Measurements from ENCODE around the gene ADAMTSL3. TPM values are rescaled to one million over a fixed set of nuclear protein-coding genes. Genes with fewer than 3 reads are reported as not detected.

The ADAMTSL3 gene
- total RNA-seq, 1 donor from 2014 or later: 0.41 TPM

DNA sequence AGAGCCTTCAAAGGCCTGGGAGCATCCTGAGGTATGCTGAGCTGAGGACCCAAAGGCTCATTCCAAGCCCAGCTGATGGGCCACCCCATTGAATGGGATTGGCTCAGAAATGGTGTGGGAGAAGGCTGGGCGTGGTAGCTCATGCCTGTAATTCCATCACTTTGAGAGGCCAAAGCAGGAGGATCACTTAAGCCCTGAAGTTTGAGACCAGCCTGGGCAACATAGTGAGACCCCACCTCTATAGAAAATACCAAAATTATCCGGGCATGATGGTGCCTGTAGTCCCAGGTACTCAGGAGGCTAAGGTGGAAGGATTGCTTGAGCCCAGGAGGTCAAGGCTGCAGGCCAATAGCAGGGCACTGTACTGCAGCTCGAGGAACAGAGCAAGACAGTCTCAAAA lies 43.8 kb upstream of the ADAMTSL3 start:
- no peak overlapping the region for H3K4me3 ChIP-seq
- H3F3A ChIP-seq (ENCODE audit: low read depth): no peaks in the 10 kb centered on the region
- H3K9me3 Mint-ChIP-seq: no peaks in the 10 kb centered on the region
- H3K9ac ChIP-seq: no peak overlapping the region
- no peak overlapping the region for H3K4me2 ChIP-seq
- no peak overlapping the region for H3K27ac ChIP-seq
- DNase-seq (ENCODE audit: low spot score): no peak
- H3K4me1 Mint-ChIP-seq: no peaks in the 10 kb centered on the region
- no peaks in the 10 kb centered on the region for H4K20me1 ChIP-seq (ENCODE audit: low read depth)
- H3K4me1 ChIP-seq: no peaks in the 10 kb centered on the region
- H2AFZ ChIP-seq (replicated peaks): no peak overlapping the region
- H3K9me3 ChIP-seq (ENCODE audit: low read depth): no peaks in the 10 kb centered on the region
- no peak overlapping the region for H3K4me3 Mint-ChIP-seq
- H3K79me2 ChIP-seq (ENCODE audit: low read depth): no peaks in the 10 kb centered on the region
- peaks cover 2% of the 10 kb centered on the region for H3K27me3 Mint-ChIP-seq (ENCODE audit: insufficient read depth, low read depth)
- TF ChIP-seq EZH2phosphoT487 (IDR thresholded peaks at IDR 0.05): no peak
- TF ChIP-seq, protein P1, sequence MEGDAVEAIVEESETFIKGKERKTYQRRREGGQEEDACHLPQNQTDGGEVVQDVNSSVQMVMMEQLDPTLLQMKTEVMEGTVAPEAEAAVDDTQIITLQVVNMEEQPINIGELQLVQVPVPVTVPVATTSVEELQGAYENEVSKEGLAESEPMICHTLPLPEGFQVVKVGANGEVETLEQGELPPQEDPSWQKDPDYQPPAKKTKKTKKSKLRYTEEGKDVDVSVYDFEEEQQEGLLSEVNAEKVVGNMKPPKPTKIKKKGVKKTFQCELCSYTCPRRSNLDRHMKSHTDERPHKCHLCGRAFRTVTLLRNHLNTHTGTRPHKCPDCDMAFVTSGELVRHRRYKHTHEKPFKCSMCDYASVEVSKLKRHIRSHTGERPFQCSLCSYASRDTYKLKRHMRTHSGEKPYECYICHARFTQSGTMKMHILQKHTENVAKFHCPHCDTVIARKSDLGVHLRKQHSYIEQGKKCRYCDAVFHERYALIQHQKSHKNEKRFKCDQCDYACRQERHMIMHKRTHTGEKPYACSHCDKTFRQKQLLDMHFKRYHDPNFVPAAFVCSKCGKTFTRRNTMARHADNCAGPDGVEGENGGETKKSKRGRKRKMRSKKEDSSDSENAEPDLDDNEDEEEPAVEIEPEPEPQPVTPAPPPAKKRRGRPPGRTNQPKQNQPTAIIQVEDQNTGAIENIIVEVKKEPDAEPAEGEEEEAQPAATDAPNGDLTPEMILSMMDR (IDR thresholded peaks at IDR 0.05): no peak
- TF ChIP-seq EZH2 (IDR thresholded peaks at IDR 0.05): no peak
- H3K27ac Mint-ChIP-seq: no peak overlapping the region
- H3K36me3 ChIP-seq: no peaks in the 10 kb centered on the region
- H3K27me3 ChIP-seq: no peaks in the 10 kb centered on the region
- H3K36me3 Mint-ChIP-seq: no peaks in the 10 kb centered on the region

DNA sequence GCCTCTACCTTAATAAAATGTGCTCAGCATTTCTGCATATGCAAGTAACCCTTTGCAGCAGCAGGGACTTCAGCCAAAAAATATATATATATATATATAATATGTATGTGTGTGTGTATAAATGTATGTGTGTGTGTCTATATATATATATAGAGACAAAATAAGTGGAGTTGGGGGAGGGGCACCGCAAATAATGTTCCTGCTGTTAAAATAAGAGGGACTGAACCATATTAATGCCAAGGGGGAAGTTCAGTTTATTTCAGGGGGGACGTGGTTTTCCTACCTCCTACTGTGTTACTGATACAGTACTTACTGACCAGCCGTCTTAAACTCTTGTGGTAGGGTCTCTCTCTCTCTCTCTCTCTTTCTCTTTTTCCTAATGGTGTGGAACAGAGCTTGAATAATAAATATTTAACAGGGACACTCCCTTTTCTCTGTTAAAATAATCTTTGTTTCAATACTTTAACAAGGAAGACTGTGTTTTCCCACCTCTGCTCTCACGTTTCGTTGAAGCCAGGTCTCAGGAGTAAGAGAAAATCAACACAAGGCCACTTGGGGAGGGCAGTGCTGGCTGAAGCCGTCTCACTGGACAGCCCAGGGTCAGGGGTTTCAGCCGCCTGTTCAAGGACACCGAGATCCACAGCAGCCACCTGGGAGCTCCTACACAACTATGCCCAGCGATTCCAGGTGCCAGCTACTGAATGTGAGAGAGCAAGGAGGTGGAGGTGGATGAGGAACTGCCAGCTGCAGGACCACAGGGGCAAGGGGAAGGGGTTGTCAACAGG lies 42.8 kb upstream of the ADAMTSL3 start:
- Mint-ChIP-seq H3K36me3 (no peaks in the 10 kb centered on the region), H3K4me3 (no peak overlapping the region), H3K27me3 (ENCODE audit: insufficient read depth, low read depth) (peaks cover 2% of the 10 kb centered on the region), H3K4me1 (no peaks in the 10 kb centered on the region), H3K9me3 (no peaks in the 10 kb centered on the region), H3K27ac (no peak overlapping the region)
- Histone ChIP-seq H3F3A (ENCODE audit: low read depth) (no peaks in the 10 kb centered on the region), H3K79me2 (ENCODE audit: low read depth) (no peaks in the 10 kb centered on the region), H2AFZ (replicated peaks) (no peak overlapping the region), H3K4me2 (no peak overlapping the region), H3K27me3 (no peaks in the 10 kb centered on the region), H3K4me1 (no peaks in the 10 kb centered on the region), H3K4me3 (no peak overlapping the region), H3K9ac (no peak overlapping the region), H4K20me1 (ENCODE audit: low read depth) (no peaks in the 10 kb centered on the region), H3K9me3 (ENCODE audit: low read depth) (no peaks in the 10 kb centered on the region), H3K27ac (no peak overlapping the region), H3K36me3 (no peaks in the 10 kb centered on the region)
- no peak for TF ChIP-seq EZH2phosphoT487 (IDR thresholded peaks at IDR 0.05)
- TF ChIP-seq, protein P1 (IDR thresholded peaks at IDR 0.05): no peak
- no peak for TF ChIP-seq EZH2 (IDR thresholded peaks at IDR 0.05)
- no peak for DNase-seq (ENCODE audit: low spot score)

DNA sequence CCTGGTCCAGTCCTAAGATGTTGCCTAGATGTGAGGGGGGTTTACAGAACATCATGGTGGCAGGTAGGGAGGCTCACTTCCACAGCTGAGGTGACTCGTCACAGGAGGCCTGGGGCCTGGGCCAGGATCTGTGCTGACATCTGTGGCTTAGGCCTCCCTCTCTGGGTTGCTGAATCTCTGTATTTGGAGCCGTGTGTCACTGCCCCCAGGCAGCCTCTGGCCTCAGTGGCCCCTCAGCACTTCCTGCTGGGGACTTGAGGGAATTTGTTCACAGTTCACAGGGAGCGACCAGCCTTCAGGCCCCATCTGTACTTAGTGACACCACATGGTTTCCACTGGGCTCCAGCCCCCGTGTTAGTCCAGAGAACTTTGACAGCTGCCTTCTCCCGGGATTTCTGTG lies 41.7 kb upstream of the ADAMTSL3 start:
- no peaks in the 10 kb centered on the region for H3K9me3 Mint-ChIP-seq
- H3K4me3 Mint-ChIP-seq: no peak overlapping the region
- H2AFZ ChIP-seq (replicated peaks): no peak overlapping the region
- H3K9me3 ChIP-seq (ENCODE audit: low read depth): no peaks in the 10 kb centered on the region
- H3K27me3 Mint-ChIP-seq (ENCODE audit: insufficient read depth, low read depth): peaks cover 2% of the 10 kb centered on the region
- no peaks in the 10 kb centered on the region for H3K27me3 ChIP-seq
- no peak overlapping the region for H3K27ac Mint-ChIP-seq
- no peaks in the 10 kb centered on the region for H3K4me1 Mint-ChIP-seq
- no peaks in the 10 kb centered on the region for H3F3A ChIP-seq (ENCODE audit: low read depth)
- H3K36me3 Mint-ChIP-seq: no peaks in the 10 kb centered on the region
- no peak overlapping the region for H3K9ac ChIP-seq
- no peak overlapping the region for H3K27ac ChIP-seq
- no peaks in the 10 kb centered on the region for H3K36me3 ChIP-seq
- H3K79me2 ChIP-seq (ENCODE audit: low read depth): no peaks in the 10 kb centered on the region
- H4K20me1 ChIP-seq (ENCODE audit: low read depth): no peaks in the 10 kb centered on the region
- H3K4me1 ChIP-seq: no peaks in the 10 kb centered on the region
- H3K4me3 ChIP-seq: no peak overlapping the region
- TF ChIP-seq, protein P1 (IDR thresholded peaks at IDR 0.05): no peak
- TF ChIP-seq EZH2phosphoT487 (IDR thresholded peaks at IDR 0.05) (no peak), EZH2 (IDR thresholded peaks at IDR 0.05) (no peak)
- H3K4me2 ChIP-seq: no peak overlapping the region
- no peak for DNase-seq (ENCODE audit: low spot score)
